Chondrocyte (in vitro differentiated cells): ENCODE results near the gene EXOC2. TPM values are rescaled to one million over a fixed set of nuclear protein-coding genes. Genes with fewer than 3 reads are reported as not detected.

Experiments used
- DNase-seq: peaks from one replicate; pipeline ENCODE4 v3.0.0; 2021; ENCODE audit warnings: mixed read lengths, low spot score
- H3K27ac Mint-ChIP-seq: one replicate; pipeline ENCODE4 v1.8.0; 2021; ENCODE audit warnings: mild to moderate bottlenecking, moderate library complexity, mixed read lengths; ENCODE audit not compliant: unreplicated experiment
- H3K27me3 Mint-ChIP-seq: 2 replicates; pipeline ENCODE4 v1.8.0; 2021; ENCODE audit warnings: low read depth, mixed read lengths
- H3K36me3 Mint-ChIP-seq: 2 replicates; pipeline ENCODE4 v1.8.0; 2021; ENCODE audit warnings: low read depth, mixed read lengths
- H3K4me1 Mint-ChIP-seq: 2 replicates; pipeline ENCODE4 v1.8.0; 2021; ENCODE audit warnings: low read depth, mild to moderate bottlenecking, mixed read lengths
- H3K4me3 Mint-ChIP-seq: one replicate; pipeline ENCODE4 v1.8.0; 2021; ENCODE audit warnings: mild to moderate bottlenecking, moderate library complexity, mixed read lengths; ENCODE audit not compliant: unreplicated experiment
- H3K9me3 Mint-ChIP-seq: 2 replicates; pipeline ENCODE4 v1.8.0; 2021; ENCODE audit warnings: low read depth, mixed read lengths
- CTCF ChIP-seq: fragments of 200-600 bp; sonication (generic); IDR thresholded peaks from 2 replicates; pipeline ENCODE4 v1.5.0; 2021; ENCODE audit warnings: antibody characterized with exemption, mild to moderate bottlenecking, moderate library complexity
- total RNA-seq: library from RNA; stranded (reverse); gene quantifications from 3 replicates; pipeline ENCODE4 v1.2.1, GENCODE V29; 2021

The EXOC2 gene
- total RNA-seq, 1 donor from 2014 or later: 27.5 TPM

- Mint-ChIP-seq H3K36me3 (peaks cover 43% of the 10 kb centered on the region), H3K9me3 (peaks cover 23% of the 10 kb centered on the region)
Observed at GRCh38 chr6:485655-486170, 207.2 kb downstream of the EXOC2 start.

GRCh38 chr6:484746-485145 lies 208.2 kb downstream of the EXOC2 start:
- Mint-ChIP-seq H3K27ac (no peak overlapping the region), H3K36me3 (peaks cover 43% of the 10 kb centered on the region), H3K9me3 (peaks cover 23% of the 10 kb centered on the region), H3K27me3 (no peaks in the 10 kb centered on the region), H3K4me3 (no peak overlapping the region), H3K4me1 (no peaks in the 10 kb centered on the region)
- no peak for DNase-seq
- TF ChIP-seq CTCF: no peak

More at GRCh38 chr6:485655-486170, 207.2 kb downstream of the EXOC2 start:
- no peak for TF ChIP-seq CTCF
- Mint-ChIP-seq H3K27ac (no peak overlapping the region), H3K4me3 (no peak overlapping the region), H3K4me1 (no peaks in the 10 kb centered on the region), H3K27me3 (no peaks in the 10 kb centered on the region)
- DNase-seq: no peak

- no peak for DNase-seq
- Mint-ChIP-seq H3K36me3 (peaks cover 41% of the 10 kb centered on the region), H3K27ac (no peak overlapping the region), H3K9me3 (peaks cover 23% of the 10 kb centered on the region), H3K4me3 (no peak overlapping the region), H3K27me3 (no peaks in the 10 kb centered on the region), H3K4me1 (no peaks in the 10 kb centered on the region)
- no peak for TF ChIP-seq CTCF
Observed at GRCh38 chr6:484086-484745, 208.7 kb downstream of the EXOC2 start.

- Mint-ChIP-seq H3K27ac (no peak overlapping the region), H3K27me3 (no peaks in the 10 kb centered on the region), H3K36me3 (no peaks in the 10 kb centered on the region), H3K4me1 (peaks cover 7% of the 10 kb centered on the region), H3K9me3 (no peaks in the 10 kb centered on the region), H3K4me3 (no peak overlapping the region)
- TF ChIP-seq CTCF: no peak
- no peak for DNase-seq
Observed at GRCh38 chr6:475314-475713, 217.6 kb downstream of the EXOC2 start.

- no peak overlapping the region for H3K27ac Mint-ChIP-seq
- no peak overlapping the region for H3K4me3 Mint-ChIP-seq
- peaks cover 5% of the 10 kb centered on the region for H3K27me3 Mint-ChIP-seq
- TF ChIP-seq CTCF: no peak
- no peaks in the 10 kb centered on the region for H3K36me3 Mint-ChIP-seq
- no peaks in the 10 kb centered on the region for H3K9me3 Mint-ChIP-seq
- H3K4me1 Mint-ChIP-seq: peaks cover 7% of the 10 kb centered on the region
- no peak for DNase-seq
Observed at GRCh38 chr6:474453-475185, 218.3 kb downstream of the EXOC2 start.
